HepG2 (cell line): Measurements from ENCODE around the gene PKMYT1.
A peak's percentile ranks its signal among the peaks of the same experiment; 100 is the strongest.

ENCODE experiments used
- ARID2 ChIP-seq: sonication (generic); formaldehyde crosslinking; IDR thresholded peaks from 2 replicates; pipeline ENCODE4 v1.8.1; 2022; ENCODE audit warnings: mild to moderate bottlenecking, missing genetic modification reagents, borderline replicate concordance
- ARNT2 ChIP-seq: sonication (generic); formaldehyde crosslinking; IDR thresholded peaks from 2 replicates; pipeline ENCODE4 v1.8.0; 2022; ENCODE audit warnings: mild to moderate bottlenecking, low read depth, missing genetic modification reagents, moderate library complexity
- CTCF ChIP-seq: sonication (generic); formaldehyde crosslinking; IDR thresholded peaks from 2 replicates; pipeline ENCODE4 v1.5.0; 2020; ENCODE audit warnings: mild to moderate bottlenecking, missing genetic modification reagents, moderate library complexity
- DZIP1 ChIP-seq: sonication (generic); formaldehyde crosslinking; IDR thresholded peaks from 2 replicates; pipeline ENCODE4 v1.5.0; 2020; ENCODE audit warnings: mild to moderate bottlenecking, missing genetic modification reagents
- MAX ChIP-seq: IDR thresholded peaks from 2 replicates; pipeline ENCODE4 v1.6.1; 2012; ENCODE audit warnings: inconsistent platforms
- NFIC ChIP-seq: IDR thresholded peaks from 2 replicates; pipeline ENCODE4 v1.6.1; 2012; ENCODE audit warnings: mild to moderate bottlenecking, low read length, inconsistent platforms
- PLRG1 ChIP-seq: fragments of 450-650 bp; conservative IDR thresholded peaks from 2 replicates; pipeline ENCODE4 v1.6.1; 2016
- POLR2A ChIP-seq, 2 experiments: IDR thresholded peaks; 2 replicates each; pipeline ENCODE4 v1.6.1; 2011; ENCODE audit warnings: low read depth in 2 of 2, low read length in 2 of 2, mild to moderate bottlenecking in 1 of 2, moderate library complexity in 1 of 2; ENCODE audit not compliant: insufficient read depth in 1 of 2
- POLR2AphosphoS5 ChIP-seq: IDR thresholded peaks from 2 replicates; pipeline ENCODE4 v1.6.1; 2012; ENCODE audit warnings: low read depth, low read length
- RAD51 ChIP-seq: fragments of 450-650 bp; IDR thresholded peaks from 2 replicates; pipeline ENCODE4 v1.6.1; 2016; ENCODE audit warnings: borderline replicate concordance
- TCF7L2 ChIP-seq: IDR thresholded peaks from 2 replicates; pipeline ENCODE4 v1.6.1; 2011; ENCODE audit warnings: mild to moderate bottlenecking, low read depth, low read length, moderate library complexity
- ZNF12 ChIP-seq: sonication (generic); formaldehyde crosslinking; IDR thresholded peaks from 2 replicates; pipeline ENCODE4 v1.5.0; 2020; ENCODE audit warnings: missing genetic modification reagents
- ZNF569 ChIP-seq: sonication (generic); formaldehyde crosslinking; IDR thresholded peaks from 2 replicates; pipeline ENCODE4 v1.5.0; 2020; ENCODE audit warnings: mild to moderate bottlenecking, missing genetic modification reagents, moderate library complexity, borderline replicate concordance

- TF ChIP-seq ZNF569 (CRISPR knock-in tag) (no peak), PLRG1 (no peak), MAX (no peak), POLR2AphosphoS5 (peak; percentile 15; the same call in 1 of the 2 replicates), DZIP1 (CRISPR knock-in tag) (no peak), CTCF (CRISPR knock-in tag) (no peak), ARNT2 (CRISPR knock-in tag) (no peak), ARID2 (no peak), TCF7L2 (no peak), POLR2A (IDR thresholded peaks at IDR 0.05; ENCODE audit: insufficient read depth in 1 of 2, low read depth in 2 of 2, low read length in 2 of 2) (peak; percentile 11 to 21; a peak in 1 of 4 replicates), ZNF12 (CRISPR knock-in tag) (no peak), NFIC (no peak), RAD51 (no peak)
Observed at GRCh38 chr16:2971985-2972784, 8.1 kb downstream of the PKMYT1 start.
